IPS-20b (cell line): ENCODE results near the gene SCGB1A1.

Experiments
- H3K27ac ChIP-seq: one replicate; pipeline ENCODE4 v1.5.1; 2013; ENCODE audit warnings: low read length
- H3K27me3 ChIP-seq: 2 replicates; pipeline ENCODE4 v1.6.1; 2013; ENCODE audit warnings: mild to moderate bottlenecking, low read length, inconsistent platforms; ENCODE audit not compliant: insufficient read depth
- H3K36me3 ChIP-seq: 2 replicates; pipeline ENCODE4 v1.6.1; 2013; ENCODE audit warnings: low read depth, mild to moderate bottlenecking, inconsistent platforms, low read length, moderate library complexity; ENCODE audit not compliant: insufficient read depth
- H3K4me1 ChIP-seq: 2 replicates; pipeline ENCODE4 v1.6.1; 2013; ENCODE audit warnings: mild to moderate bottlenecking, control low read depth, inconsistent platforms, low read length, moderate library complexity; ENCODE audit not compliant: insufficient read depth
- H3K4me3 ChIP-seq: 2 replicates; pipeline ENCODE4 v1.5.1; 2013; ENCODE audit warnings: mild to moderate bottlenecking, low read length, inconsistent platforms
- H3K9ac ChIP-seq: 2 replicates; pipeline ENCODE4 v1.6.1; 2013; ENCODE audit warnings: low read depth, mild to moderate bottlenecking, inconsistent platforms, low read length, moderate library complexity
- H3K9me3 ChIP-seq: 2 replicates; pipeline ENCODE4 v1.6.1; 2013; ENCODE audit warnings: mild to moderate bottlenecking, low read depth, low read length, inconsistent platforms; ENCODE audit not compliant: insufficient read depth

SCGB1A1 gene

GRCh38 chr11:62411524-62411923 lies 7.3 kb upstream of the SCGB1A1 start:
- Histone ChIP-seq H3K9ac (no peak overlapping the region), H3K4me1 (no peaks in the 10 kb centered on the region), H3K27ac (no peak overlapping the region), H3K36me3 (no peaks in the 10 kb centered on the region), H3K9me3 (no peaks in the 10 kb centered on the region), H3K27me3 (no peaks in the 10 kb centered on the region), H3K4me3 (no peak overlapping the region)

GRCh38 chr11:62413060-62413696 lies 5.7 kb upstream of the SCGB1A1 start:
- no peaks in the 10 kb centered on the region for H3K4me1 ChIP-seq
- no peak overlapping the region for H3K9ac ChIP-seq
- H3K36me3 ChIP-seq: no peaks in the 10 kb centered on the region
- H3K4me3 ChIP-seq: no peak overlapping the region
- H3K27me3 ChIP-seq: no peaks in the 10 kb centered on the region
- H3K9me3 ChIP-seq: no peaks in the 10 kb centered on the region
- H3K27ac ChIP-seq: no peak overlapping the region

GRCh38 chr11:62416596-62416995 lies 2.2 kb upstream of the SCGB1A1 start:
- H3K36me3 ChIP-seq: no peaks in the 10 kb centered on the region
- no peak overlapping the region for H3K4me3 ChIP-seq
- no peaks in the 10 kb centered on the region for H3K4me1 ChIP-seq
- H3K9me3 ChIP-seq: no peaks in the 10 kb centered on the region
- no peak overlapping the region for H3K9ac ChIP-seq
- H3K27me3 ChIP-seq: no peaks in the 10 kb centered on the region
- H3K27ac ChIP-seq: no peak overlapping the region

- Histone ChIP-seq H3K4me1 (no peaks in the 10 kb centered on the region), H3K27me3 (peaks cover 14% of the 10 kb centered on the region), H3K36me3 (no peaks in the 10 kb centered on the region), H3K4me3 (no peak overlapping the region), H3K27ac (no peak overlapping the region), H3K9ac (no peak overlapping the region), H3K9me3 (no peaks in the 10 kb centered on the region)
These were observed 697 bp upstream of the SCGB1A1 start for GRCh38 chr11:62418136-62418535.

GRCh38 chr11:62419314-62419929 lies 589 bp downstream of the SCGB1A1 start:
- H3K27ac ChIP-seq: no peak overlapping the region
- no peaks in the 10 kb centered on the region for H3K36me3 ChIP-seq
- H3K9me3 ChIP-seq: no peaks in the 10 kb centered on the region
- no peak overlapping the region for H3K4me3 ChIP-seq
- H3K9ac ChIP-seq: no peak overlapping the region
- no peaks in the 10 kb centered on the region for H3K4me1 ChIP-seq
- peaks cover 26% of the 10 kb centered on the region for H3K27me3 ChIP-seq

- Histone ChIP-seq H3K9me3 (no peaks in the 10 kb centered on the region), H3K9ac (no peak overlapping the region)
These were observed 1.1 kb downstream of the SCGB1A1 start for GRCh38 chr11:62419943-62420342.

GRCh38 chr11:62420882-62421281 lies 2.0 kb downstream of the SCGB1A1 start:
- peaks cover 29% of the 10 kb centered on the region for H3K27me3 ChIP-seq
- no peaks in the 10 kb centered on the region for H3K36me3 ChIP-seq
- no peak overlapping the region for H3K27ac ChIP-seq
- no peak overlapping the region for H3K4me3 ChIP-seq
- H3K9ac ChIP-seq: no peak overlapping the region
- no peaks in the 10 kb centered on the region for H3K4me1 ChIP-seq
- no peaks in the 10 kb centered on the region for H3K9me3 ChIP-seq

More at GRCh38 chr11:62419943-62420342, 1.1 kb downstream of the SCGB1A1 start:
- H3K4me3 ChIP-seq: no peak overlapping the region
- H3K27ac ChIP-seq: no peak overlapping the region
- H3K27me3 ChIP-seq: peaks cover 29% of the 10 kb centered on the region
- no peaks in the 10 kb centered on the region for H3K36me3 ChIP-seq
- no peaks in the 10 kb centered on the region for H3K4me1 ChIP-seq

- Histone ChIP-seq H3K9ac (no peak overlapping the region), H3K36me3 (no peaks in the 10 kb centered on the region), H3K9me3 (no peaks in the 10 kb centered on the region), H3K4me1 (peaks cover 2% of the 10 kb centered on the region; the same call in 1 of the 2 replicates), H3K27ac (no peak overlapping the region), H3K27me3 (peaks cover 29% of the 10 kb centered on the region), H3K4me3 (no peak overlapping the region)
These were observed 3.2 kb downstream of the SCGB1A1 start for GRCh38 chr11:62421996-62422395.

- Histone ChIP-seq H3K4me1 (peaks cover 2% of the 10 kb centered on the region), H3K4me3 (no peak overlapping the region), H3K9me3 (no peaks in the 10 kb centered on the region), H3K9ac (no peak overlapping the region), H3K27ac (no peak overlapping the region), H3K27me3 (peaks cover 29% of the 10 kb centered on the region), H3K36me3 (no peaks in the 10 kb centered on the region)
These were observed 4.2 kb downstream of the SCGB1A1 start for GRCh38 chr11:62423012-62423411.

- Histone ChIP-seq H3K9ac (no peak overlapping the region), H3K36me3 (no peaks in the 10 kb centered on the region), H3K4me1 (peaks cover 2% of the 10 kb centered on the region), H3K27ac (no peak overlapping the region), H3K4me3 (no peak overlapping the region), H3K27me3 (peaks cover 19% of the 10 kb centered on the region), H3K9me3 (no peaks in the 10 kb centered on the region)
These were observed 8.9 kb downstream of the SCGB1A1 start for GRCh38 chr11:62427630-62428233.

GRCh38 chr11:62428871-62429560 lies 10.2 kb downstream of the SCGB1A1 start:
- Histone ChIP-seq H3K9me3 (no peaks in the 10 kb centered on the region), H3K27me3 (peaks cover 6% of the 10 kb centered on the region), H3K36me3 (no peaks in the 10 kb centered on the region), H3K4me1 (peaks cover 5% of the 10 kb centered on the region), H3K27ac (no peak overlapping the region), H3K9ac (no peak overlapping the region), H3K4me3 (no peak overlapping the region)
